ENCODE measurements around the gene SLC25A20.
A peak's percentile ranks its signal among the peaks of the same experiment; 100 is the strongest.

The SLC25A20 gene

GRCh38 chr3:48855681-48856447 lies 42.8 kb downstream of the SLC25A20 start:
- Histone ChIP-seq H3K9me3 (ENCODE audit: control insufficient read depth, low read length) (no peaks in the 10 kb centered on the region), H3K9ac (ENCODE audit: low read length) (no peak overlapping the region), H3K4me3 (ENCODE audit: low read length) (no peak overlapping the region), H3K4me1 (ENCODE audit: control insufficient read depth, insufficient read depth, low read length) (no peaks in the 10 kb centered on the region), H3K27me3 (ENCODE audit: control insufficient read depth, insufficient read depth, low read length) (no peaks in the 10 kb centered on the region), H3K36me3 (ENCODE audit: control insufficient read depth, insufficient read depth, low read length) (no peaks in the 10 kb centered on the region)

GRCh38 chr3:48852151-48852550 lies 46.5 kb downstream of the SLC25A20 start:
- H3K27me3 ChIP-seq (ENCODE audit: control insufficient read depth, insufficient read depth, low read length), result no peaks in the 10 kb centered on the region
- H3K9ac ChIP-seq (ENCODE audit: low read length), result no peak overlapping the region
- peaks cover 6% of the 10 kb centered on the region for H3K4me1 ChIP-seq (ENCODE audit: control insufficient read depth, insufficient read depth, low read length)
- no peaks in the 10 kb centered on the region for H3K36me3 ChIP-seq (ENCODE audit: control insufficient read depth, insufficient read depth, low read length)
- H3K4me3 ChIP-seq (ENCODE audit: low read length), result no peak overlapping the region
- no peaks in the 10 kb centered on the region for H3K9me3 ChIP-seq (ENCODE audit: control insufficient read depth, low read length)

- Histone ChIP-seq H3K36me3 (ENCODE audit: control insufficient read depth, insufficient read depth, low read length) (no peaks in the 10 kb centered on the region), H3K27me3 (ENCODE audit: control insufficient read depth, insufficient read depth, low read length) (no peaks in the 10 kb centered on the region), H3K9ac (ENCODE audit: low read length) (no peak overlapping the region), H3K4me3 (ENCODE audit: low read length) (no peak overlapping the region), H3K9me3 (ENCODE audit: control insufficient read depth, low read length) (no peaks in the 10 kb centered on the region), H3K4me1 (ENCODE audit: control insufficient read depth, insufficient read depth, low read length) (peaks cover 11% of the 10 kb centered on the region)
These were observed 47.3 kb downstream of the SLC25A20 start for GRCh38 chr3:48851407-48851806.

- no peak overlapping the region for H3K9ac ChIP-seq (ENCODE audit: low read length)
- no peak overlapping the region for H3K4me3 ChIP-seq (ENCODE audit: low read length)
- H3K9me3 ChIP-seq (ENCODE audit: control insufficient read depth, low read length), result no peaks in the 10 kb centered on the region
- peaks cover 24% of the 10 kb centered on the region for H3K4me1 ChIP-seq (ENCODE audit: control insufficient read depth, insufficient read depth, low read length)
- no peaks in the 10 kb centered on the region for H3K36me3 ChIP-seq (ENCODE audit: control insufficient read depth, insufficient read depth, low read length)
- H3K27me3 ChIP-seq (ENCODE audit: control insufficient read depth, insufficient read depth, low read length), result no peaks in the 10 kb centered on the region
These were observed 49.7 kb downstream of the SLC25A20 start for GRCh38 chr3:48848816-48849515.

GRCh38 chr3:48847504-48848423 lies 50.9 kb downstream of the SLC25A20 start, which contains the start of gene PRKAR2A:
TSS of gene PRKAR2A (minus strand) at chr3:48847874. CDS start at chr3:48847596, 278 bp downstream.
- peak within 1 kb of the TSS; percentile 80 for H3K4me3 ChIP-seq (ENCODE audit: low read length)
- peaks cover 24% of the 10 kb centered on the region for H3K4me1 ChIP-seq (ENCODE audit: control insufficient read depth, insufficient read depth, low read length)
- no peaks in the 10 kb centered on the region for H3K27me3 ChIP-seq (ENCODE audit: control insufficient read depth, insufficient read depth, low read length)
- no peaks in the 10 kb centered on the region for H3K9me3 ChIP-seq (ENCODE audit: control insufficient read depth, low read length)
- H3K9ac ChIP-seq (ENCODE audit: low read length), result peak within 1 kb of the TSS; percentile 81
- no peaks in the 10 kb centered on the region for H3K36me3 ChIP-seq (ENCODE audit: control insufficient read depth, insufficient read depth, low read length)

GRCh38 chr3:48847053-48847503 lies 51.6 kb downstream of the SLC25A20 start:
- Histone ChIP-seq H3K4me1 (ENCODE audit: control insufficient read depth, insufficient read depth, low read length) (peaks cover 24% of the 10 kb centered on the region), H3K36me3 (ENCODE audit: control insufficient read depth, insufficient read depth, low read length) (no peaks in the 10 kb centered on the region), H3K27me3 (ENCODE audit: control insufficient read depth, insufficient read depth, low read length) (no peaks in the 10 kb centered on the region), H3K9ac (ENCODE audit: low read length) (peak overlapping the region; percentile 81), H3K4me3 (ENCODE audit: low read length) (peak overlapping the region; percentile 80), H3K9me3 (ENCODE audit: control insufficient read depth, low read length) (no peaks in the 10 kb centered on the region)

GRCh38 chr3:48845170-48845569 lies 53.5 kb downstream of the SLC25A20 start:
- H3K9ac ChIP-seq (ENCODE audit: low read length), result no peak overlapping the region
- H3K4me3 ChIP-seq (ENCODE audit: low read length), result no peak overlapping the region

GRCh38 chr3:48837163-48837562 lies 61.5 kb downstream of the SLC25A20 start:
- Histone ChIP-seq H3K36me3 (ENCODE audit: control insufficient read depth, insufficient read depth, low read length) (no peaks in the 10 kb centered on the region), H3K9me3 (ENCODE audit: control insufficient read depth, low read length) (no peaks in the 10 kb centered on the region), H3K4me1 (ENCODE audit: control insufficient read depth, insufficient read depth, low read length) (no peaks in the 10 kb centered on the region), H3K9ac (ENCODE audit: low read length) (no peak overlapping the region), H3K4me3 (ENCODE audit: low read length) (no peak overlapping the region), H3K27me3 (ENCODE audit: control insufficient read depth, insufficient read depth, low read length) (no peaks in the 10 kb centered on the region)

More at GRCh38 chr3:48845170-48845569, 53.5 kb downstream of the SLC25A20 start:
- H3K9me3 ChIP-seq (ENCODE audit: control insufficient read depth, low read length), result no peaks in the 10 kb centered on the region
- peaks cover 24% of the 10 kb centered on the region for H3K4me1 ChIP-seq (ENCODE audit: control insufficient read depth, insufficient read depth, low read length)
- no peaks in the 10 kb centered on the region for H3K36me3 ChIP-seq (ENCODE audit: control insufficient read depth, insufficient read depth, low read length)
- no peaks in the 10 kb centered on the region for H3K27me3 ChIP-seq (ENCODE audit: control insufficient read depth, insufficient read depth, low read length)

GRCh38 chr3:48835650-48836366 lies 62.9 kb downstream of the SLC25A20 start:
- no peaks in the 10 kb centered on the region for H3K27me3 ChIP-seq (ENCODE audit: control insufficient read depth, insufficient read depth, low read length)

GRCh38 chr3:48832684-48833083 lies 66.0 kb downstream of the SLC25A20 start:
- no peaks in the 10 kb centered on the region for H3K27me3 ChIP-seq (ENCODE audit: control insufficient read depth, insufficient read depth, low read length)
- H3K4me1 ChIP-seq (ENCODE audit: control insufficient read depth, insufficient read depth, low read length), result no peaks in the 10 kb centered on the region
- no peaks in the 10 kb centered on the region for H3K36me3 ChIP-seq (ENCODE audit: control insufficient read depth, insufficient read depth, low read length)
- H3K9me3 ChIP-seq (ENCODE audit: control insufficient read depth, low read length), result no peaks in the 10 kb centered on the region
- no peak overlapping the region for H3K4me3 ChIP-seq (ENCODE audit: low read length)
- H3K9ac ChIP-seq (ENCODE audit: low read length), result no peak overlapping the region

More at GRCh38 chr3:48835650-48836366, 62.9 kb downstream of the SLC25A20 start:
- Histone ChIP-seq H3K36me3 (ENCODE audit: control insufficient read depth, insufficient read depth, low read length) (no peaks in the 10 kb centered on the region), H3K9me3 (ENCODE audit: control insufficient read depth, low read length) (no peaks in the 10 kb centered on the region), H3K9ac (ENCODE audit: low read length) (no peak overlapping the region), H3K4me3 (ENCODE audit: low read length) (no peak overlapping the region), H3K4me1 (ENCODE audit: control insufficient read depth, insufficient read depth, low read length) (no peaks in the 10 kb centered on the region)

GRCh38 chr3:48830715-48831114 lies 68.0 kb downstream of the SLC25A20 start:
- Histone ChIP-seq H3K9ac (ENCODE audit: low read length) (no peak overlapping the region), H3K9me3 (ENCODE audit: control insufficient read depth, low read length) (no peaks in the 10 kb centered on the region), H3K36me3 (ENCODE audit: control insufficient read depth, insufficient read depth, low read length) (no peaks in the 10 kb centered on the region), H3K4me1 (ENCODE audit: control insufficient read depth, insufficient read depth, low read length) (no peaks in the 10 kb centered on the region), H3K4me3 (ENCODE audit: low read length) (no peak overlapping the region), H3K27me3 (ENCODE audit: control insufficient read depth, insufficient read depth, low read length) (no peaks in the 10 kb centered on the region)
